Panc1 (cell line): ENCODE measurements around the gene TOB2. TPM values are rescaled to one million over a fixed set of nuclear protein-coding genes. Genes with fewer than 3 reads are reported as not detected.
A peak's percentile ranks its signal among the peaks of the same experiment; 100 is the strongest.

Source experiments
- ATAC-seq: fragments of 200-7000 bp; cut with Tn5 transposase; 2 replicates; pipeline ENCODE4 v1.9.1; 2020; ENCODE audit warnings: mild to moderate bottlenecking, moderate library complexity
- Bru-seq: library from RNA; stranded (reverse); fragments of 400-500 nt; gene quantifications from one replicate; lab custom pipeline; 2021; lab: Mats Ljungman, UMichigan
- BruChase-seq, 2 experiments: library from RNA; stranded (reverse); fragments of 400-500 nt; gene quantifications; one replicate each; lab custom pipeline; 2021; lab: Mats Ljungman, UMichigan
- BruUV-seq: library from RNA; stranded (reverse); fragments of 400-500 nt; replicated peaks from 2 replicates; lab custom pipeline; 2021; lab: Mats Ljungman, UMichigan
- CTCF ChIA-PET: fragments of 300-600 bp; sonication (Branson Sonifier 250); formaldehyde crosslinking; loops from one replicate; lab custom pipeline; 2022; ENCODE audit warnings: antibody characterized with exemption; lab: Charles Lee
- POLR2A ChIA-PET: fragments of 300-600 bp; sonication (Branson Sonifier 250); formaldehyde crosslinking; loops from one replicate; lab custom pipeline; 2022; ENCODE audit warnings: antibody characterized with exemption; lab: Charles Lee
- DNase-seq: peaks from one replicate; pipeline ENCODE4 v3.0.0-alpha.2; 2010; ENCODE audit warnings: low read depth, low spot score
- H3K27ac ChIP-seq: 2 replicates; pipeline ENCODE4 v1.5.1; 2011; ENCODE audit warnings: mild to moderate bottlenecking, low read length, inconsistent platforms
- H3K27me3 ChIP-seq: fragments of 200-500 bp; sonication (Bioruptor generic); 2 replicates; pipeline ENCODE4 v1.6.0; 2014; ENCODE audit warnings: low read length, inconsistent platforms; ENCODE audit not compliant: control insufficient read depth, insufficient read depth
- H3K36me3 ChIP-seq: fragments of 200-500 bp; sonication (Bioruptor generic); 2 replicates; pipeline ENCODE4 v1.5.1; 2014; ENCODE audit warnings: inconsistent platforms, mild to moderate bottlenecking, low read length, moderate library complexity; ENCODE audit not compliant: control insufficient read depth, insufficient read depth
- H3K4me1 ChIP-seq: 2 replicates; pipeline ENCODE4 v1.5.1; 2011; ENCODE audit warnings: inconsistent platforms, mild to moderate bottlenecking, low read length, moderate library complexity; ENCODE audit not compliant: control insufficient read depth, insufficient read depth
- H3K4me3 ChIP-seq, 2 experiments: 2 replicates each; pipeline ENCODE4 v1.5.1; 2011 to 2012; ENCODE audit warnings: low read depth in 2 of 2, low read length in 2 of 2, mild to moderate bottlenecking in 2 of 2, inconsistent platforms in 1 of 2, moderate library complexity in 1 of 2
- H3K9me3 ChIP-seq: fragments of 200-500 bp; sonication (Bioruptor generic); 2 replicates; pipeline ENCODE4 v1.5.1; 2014; ENCODE audit warnings: low read depth, mild to moderate bottlenecking, inconsistent platforms, low read length, moderate library complexity; ENCODE audit not compliant: control insufficient read depth, insufficient read depth
- CTCF ChIP-seq: fragments of 450-650 bp; IDR thresholded peaks from 2 replicates; pipeline ENCODE4 v1.5.1; 2017; ENCODE audit warnings: mild to moderate bottlenecking
- POLR2AphosphoS5 ChIP-seq: IDR thresholded peaks from 2 replicates; pipeline ENCODE4 v1.6.1; 2012; ENCODE audit warnings: mild to moderate bottlenecking, low read depth, low read length, moderate library complexity
- REST ChIP-seq, 2 experiments: IDR thresholded peaks; 2 replicates each; pipeline ENCODE4 v1.6.1; 2011 to 2012; ENCODE audit warnings: low read depth in 2 of 2, control low read depth in 1 of 2, low read length in 1 of 2, mild to moderate bottlenecking in 1 of 2, moderate library complexity in 1 of 2; ENCODE audit not compliant: insufficient read depth in 1 of 2
- SIN3A ChIP-seq: IDR thresholded peaks from 2 replicates; pipeline ENCODE4 v1.6.1; 2012; ENCODE audit warnings: low read depth, mild to moderate bottlenecking, low read length, moderate library complexity, borderline replicate concordance; ENCODE audit not compliant: insufficient read depth
- TCF7L2 ChIP-seq: IDR thresholded peaks from 2 replicates; pipeline ENCODE4 v1.6.1; 2011; ENCODE audit warnings: mild to moderate bottlenecking, low read depth, low read length, inconsistent platforms
- in situ Hi-C: cut with HindIII; loops from 2 replicates; pipeline ENCODE4 v1.10.0; 2016; ENCODE audit warnings: low sequenced_read_pairs, low pct_unique_long_range_greater_than_20kb
- intact Hi-C: fragments of 100-400 bp; cut with micrococcal nuclease; formaldehyde crosslinking; loops from one replicate; pipeline ENCODE4 v1.10.0; 2022; ENCODE audit not compliant: unreplicated experiment
- long read RNA-seq: library from polyadenylated mRNA; unstranded; transcript quantifications from one replicate; pipeline ENCODE4 v2.0.0, GENCODE V29; 2021; ENCODE audit not compliant: unreplicated experiment
- polyA plus RNA-seq: library from polyadenylated mRNA; unstranded; fragments of >200 nt; gene quantifications from one replicate; pipeline ENCODE4 v1.2.1, GENCODE V29; 2012; ENCODE audit warnings: missing spikeins; ENCODE audit not compliant: insufficient read length
- total RNA-seq: library from RNA; stranded (reverse); gene quantifications from one replicate; pipeline ENCODE4 v1.2.1, GENCODE V29; 2021; ENCODE audit not compliant: unreplicated experiment

TOB2 gene, protein sequence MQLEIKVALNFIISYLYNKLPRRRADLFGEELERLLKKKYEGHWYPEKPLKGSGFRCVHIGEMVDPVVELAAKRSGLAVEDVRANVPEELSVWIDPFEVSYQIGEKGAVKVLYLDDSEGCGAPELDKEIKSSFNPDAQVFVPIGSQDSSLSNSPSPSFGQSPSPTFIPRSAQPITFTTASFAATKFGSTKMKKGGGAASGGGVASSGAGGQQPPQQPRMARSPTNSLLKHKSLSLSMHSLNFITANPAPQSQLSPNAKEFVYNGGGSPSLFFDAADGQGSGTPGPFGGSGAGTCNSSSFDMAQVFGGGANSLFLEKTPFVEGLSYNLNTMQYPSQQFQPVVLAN
- total RNA-seq, result 43.6 TPM
- polyA plus RNA-seq, result 57.2 TPM
- Bru-seq, nascent RNA, result percentile 77 among the genes with signal in this experiment
- BruChase-seq, experiment 1, labeled RNA remaining after a 2-hour chase, result percentile 97 among the genes with signal in this experiment
- BruChase-seq, experiment 2, labeled RNA remaining after a 6-hour chase, result percentile 83 among the genes with signal in this experiment
- long read RNA-seq, full-length matches to known transcripts, result 16 of 77 reads
- long read RNA-seq, partial matches to known transcripts, result 0 of 77 reads
- long read RNA-seq, other reads (novel, unspliced or antisense), result 61 of 77 reads

DNA sequence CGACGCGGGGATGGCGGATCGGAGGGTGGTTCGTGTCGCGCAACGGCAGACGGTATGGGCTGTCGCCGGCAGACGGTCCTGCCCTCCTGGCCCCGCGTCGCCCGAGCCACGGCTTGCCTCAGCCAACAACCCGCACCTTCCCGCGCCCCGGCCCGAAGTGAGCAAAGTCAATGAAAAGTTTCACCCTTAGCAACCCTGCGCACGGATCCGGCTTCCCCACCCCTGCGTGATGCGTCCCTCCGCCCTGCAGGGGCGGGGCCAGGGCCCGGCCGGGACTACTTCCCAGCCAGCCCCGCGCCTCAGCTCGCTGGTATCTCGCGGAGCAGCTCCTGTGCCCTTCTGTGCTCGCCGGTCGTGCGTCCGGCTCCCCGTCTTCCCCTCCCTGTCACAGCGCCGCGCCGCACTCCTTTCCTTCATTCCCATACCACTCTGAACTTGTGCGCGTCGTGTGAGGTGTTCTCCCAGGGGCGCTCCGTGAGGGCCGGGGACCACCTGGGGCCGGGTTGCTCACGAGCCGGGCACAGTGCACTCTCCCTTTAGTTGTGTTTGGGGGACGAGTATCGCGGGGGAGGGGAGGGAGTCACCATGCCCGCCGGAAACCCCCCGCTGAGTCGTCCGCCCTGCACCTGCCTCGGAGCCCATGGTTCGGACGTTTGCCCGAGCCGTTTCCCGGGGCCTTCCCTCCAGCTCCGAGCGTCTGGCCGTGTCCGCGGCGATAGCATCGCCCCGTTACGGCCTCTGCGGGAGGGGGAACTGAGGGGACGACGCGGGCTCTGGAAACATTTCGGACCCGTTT, at the start of gene TOB2:
TSS of gene TOB2 (minus strand) at position 163 of the 796 bp plus-strand sequence. CDS start 9,456 bp downstream, outside the sequence.
- in situ Hi-C loops, result no loop called here
- Histone ChIP-seq H3K4me1 (peaks cover 6% of the 10 kb centered on the region; the same call in 1 of the 2 replicates), H3K36me3 (peaks cover 5% of the 10 kb centered on the region), H3K27me3 (no peaks in the 10 kb centered on the region), H3K27ac (peak within 1 kb of the TSS; percentile 95), H3K9me3 (no peaks in the 10 kb centered on the region), H3K4me3 (peak within 1 kb of the TSS; percentile 81 to 96)
- CTCF ChIA-PET, result no interaction called here
- ATAC-seq, result peak; percentile 62
- POLR2A ChIA-PET, result interaction anchor here (0.6 to 1.5 kb wide), 3 partner anchors 18 to 65 kb away, joined by 4 to 14 read pairs (median 6); partner anchors contain the start of genes ACO2, PHF5A and TEF
- BruUV-seq, result TSS peak; percentile 78
- TF ChIP-seq POLR2AphosphoS5 (peak; percentile 99), REST (IDR thresholded peaks at IDR 0.05; ENCODE audit: insufficient read depth in 1 of 2, low read depth in 2 of 2, low read length in 1 of 2) (peak; percentile 26 to 52; a peak in 1 of 4 replicates), TCF7L2 (peak; percentile 22; the same call in 1 of the 2 replicates), SIN3A (peak; percentile 98), CTCF (no peak)
- intact Hi-C loops, result no loop called here
- peak; percentile 63 for DNase-seq

GRCh38 chr22:41491374-41492100, 44.9 kb upstream of the TOB2 start:
- in situ Hi-C loops, result no loop called here
- POLR2A ChIA-PET, result interaction anchor here (0.9 kb wide), 1 partner anchor 23 kb away, joined by 3 read pairs; the partner anchor contains the start of genes ACO2 and PHF5A
- BruUV-seq, result no TSS peak

More at GRCh38 chr22:41491374-41492100, 44.9 kb upstream of the TOB2 start:
- no peaks in the 10 kb centered on the region for H3K36me3 ChIP-seq
- H3K4me1 ChIP-seq, result no peaks in the 10 kb centered on the region
- ATAC-seq (no peak), DNase-seq (no peak)
- intact Hi-C loops, result no loop called here
- H3K27me3 ChIP-seq, result no peaks in the 10 kb centered on the region
- no peak for TF ChIP-seq TCF7L2
- no peak for TF ChIP-seq SIN3A
- no peak for TF ChIP-seq CTCF
- TF ChIP-seq POLR2AphosphoS5, result no peak
- no peak for TF ChIP-seq REST (IDR thresholded peaks at IDR 0.05; ENCODE audit: insufficient read depth in 1 of 2, low read depth in 2 of 2, low read length in 1 of 2)
- CTCF ChIA-PET, result no interaction called here
- no peaks in the 10 kb centered on the region for H3K9me3 ChIP-seq
- H3K4me3 ChIP-seq, result no peak overlapping the region
- H3K27ac ChIP-seq, result no peak overlapping the region
